MCF 10A (cell line): ENCODE results near the gene RIMS4. TPM values are rescaled to one million over a fixed set of nuclear protein-coding genes. Genes with fewer than 3 reads are reported as not detected.
"Not testable (repeated sequence)": the region's sequence is repeated elsewhere in the genome, so short reads cannot be mapped to it uniquely, and the experiment has no call there.

ENCODE experiments used
- BruUV-seq: library from RNA; stranded (reverse); fragments of 400-500 nt; replicated peaks from 2 replicates; lab custom pipeline; 2021; lab: Mats Ljungman, UMichigan
- CTCF ChIA-PET: fragments of 300-600 bp; sonication (Branson Sonifier 250); formaldehyde crosslinking; extraction: SDS; loops from one replicate; lab custom pipeline; 2021; ENCODE audit warnings: antibody characterized with exemption, inconsistent platforms; lab: Yijun Ruan, JAX
- POLR2A ChIA-PET: fragments of 300-600, 350-650 bp; sonication (Branson Sonifier 250); formaldehyde crosslinking; extraction: SDS; loops from one replicate; lab custom pipeline; 2020; ENCODE audit warnings: antibody characterized with exemption, inconsistent platforms; lab: Yijun Ruan, JAX
- DNase-seq: peaks from one replicate; pipeline ENCODE4 v3.0.0-alpha.2; 2018; ENCODE audit not compliant: unreplicated experiment
- H3K27ac Mint-ChIP-seq: one replicate; pipeline ENCODE4 v1.8.0; 2022; ENCODE audit warnings: mild to moderate bottlenecking, low read depth, mixed read lengths; ENCODE audit not compliant: unreplicated experiment
- H3K27me3 Mint-ChIP-seq: one replicate; pipeline ENCODE4 v1.8.0; 2022; ENCODE audit warnings: mixed read lengths; ENCODE audit not compliant: insufficient read depth, unreplicated experiment
- H3K36me3 Mint-ChIP-seq: one replicate; pipeline ENCODE4 v1.8.0; 2022; ENCODE audit warnings: mild to moderate bottlenecking, moderate library complexity, mixed read lengths; ENCODE audit not compliant: insufficient read depth, unreplicated experiment
- H3K4me1 Mint-ChIP-seq: one replicate; pipeline ENCODE4 v1.8.0; 2022; ENCODE audit warnings: mixed read lengths; ENCODE audit not compliant: insufficient read depth, unreplicated experiment
- H3K4me3 Mint-ChIP-seq: one replicate; pipeline ENCODE4 v1.8.0; 2022; ENCODE audit warnings: mild to moderate bottlenecking, moderate library complexity, mixed read lengths; ENCODE audit not compliant: unreplicated experiment
- H3K9me3 Mint-ChIP-seq: one replicate; pipeline ENCODE4 v1.8.0; 2022; ENCODE audit warnings: mixed read lengths; ENCODE audit not compliant: unreplicated experiment
- intact Hi-C: fragments of 100-400 bp; cut with micrococcal nuclease; formaldehyde crosslinking; loops from 2 replicates; pipeline ENCODE4 v1.14.1; 2022
- total RNA-seq: library from RNA; stranded (reverse); gene quantifications from 2 replicates; pipeline ENCODE4 v1.2.3, GENCODE V29; 2022
- TF ChIP-seq, protein P1 (sequence below): fragments of 200-600 bp; IDR thresholded peaks from one replicate; pipeline ENCODE4 v1.8.0; 2022; ENCODE audit warnings: antibody characterized with exemption, mild to moderate bottlenecking; ENCODE audit not compliant: unreplicated experiment

RIMS4 gene
- total RNA-seq, 1 experiment from 2014 or later: not detected

DNA sequence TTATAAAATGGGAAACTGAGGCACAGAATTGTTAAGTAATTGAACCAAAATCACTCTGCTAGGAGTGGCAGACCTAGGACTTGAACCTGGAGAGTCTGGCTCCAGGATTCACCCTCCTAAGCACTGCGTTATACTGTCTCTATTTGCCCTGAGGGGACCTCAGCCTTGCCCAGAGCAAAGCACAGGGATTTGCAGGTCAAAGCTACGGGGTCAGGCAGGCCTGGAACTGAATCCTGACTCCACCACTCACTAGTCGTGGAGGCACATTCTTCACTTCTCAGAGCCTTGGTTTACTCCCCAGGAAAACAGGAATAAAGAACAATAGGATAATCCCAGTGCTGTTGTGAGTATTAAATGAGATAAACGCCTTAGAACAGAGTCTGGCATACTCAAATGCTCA, 45.3 kb downstream of the RIMS4 start:
- Mint-ChIP-seq H3K27me3 (peaks cover 47% of the 10 kb centered on the region), H3K9me3 (peaks cover 8% of the 10 kb centered on the region)

DNA sequence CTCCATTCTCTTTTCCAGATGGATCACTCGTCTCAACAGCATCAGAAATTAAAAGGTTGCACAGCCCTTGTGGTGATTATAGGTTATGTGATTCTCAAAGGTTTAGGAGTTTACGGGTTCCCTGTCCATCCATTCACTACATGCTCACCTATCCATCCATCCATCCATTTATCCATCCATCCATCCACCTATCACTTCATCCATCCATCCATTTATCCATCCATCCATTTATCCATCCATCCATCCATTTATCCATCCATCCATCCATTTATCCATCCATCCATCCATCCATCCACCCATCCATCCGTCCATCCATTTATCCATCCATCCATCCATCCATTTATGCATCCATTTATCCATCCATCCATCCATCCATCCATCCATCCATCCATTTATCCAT, 46.5 kb downstream of the RIMS4 start:
- H3K4me3 Mint-ChIP-seq, H3K9me3 Mint-ChIP-seq, BruUV-seq, DNase-seq, intact Hi-C loops, H3K36me3 Mint-ChIP-seq, H3K27ac Mint-ChIP-seq: not testable (repeated sequence)
- Mint-ChIP-seq H3K27me3 (peaks cover 48% of the 10 kb centered on the region), H3K4me1 (peaks cover 12% of the 10 kb centered on the region)
- POLR2A ChIA-PET: interaction anchor here (1.0 to 1.4 kb wide), 2 partner anchors 9 to 11 kb away, joined by 3 to 5 read pairs; no protein-coding TSS in a partner anchor
- CTCF ChIA-PET: interaction anchor here (1.3 to 1.9 kb wide), 2 partner anchors 16 to 77 kb away, joined by 3 to 9 read pairs; no protein-coding TSS in a partner anchor

More for the DNA sequence above, 45.3 kb downstream of the RIMS4 start:
- Mint-ChIP-seq H3K4me1 (peaks cover 12% of the 10 kb centered on the region), H3K27ac (no peak overlapping the region), H3K36me3 (peaks cover 7% of the 10 kb centered on the region), H3K4me3 (no peak overlapping the region)
- TF ChIP-seq, protein P1, sequence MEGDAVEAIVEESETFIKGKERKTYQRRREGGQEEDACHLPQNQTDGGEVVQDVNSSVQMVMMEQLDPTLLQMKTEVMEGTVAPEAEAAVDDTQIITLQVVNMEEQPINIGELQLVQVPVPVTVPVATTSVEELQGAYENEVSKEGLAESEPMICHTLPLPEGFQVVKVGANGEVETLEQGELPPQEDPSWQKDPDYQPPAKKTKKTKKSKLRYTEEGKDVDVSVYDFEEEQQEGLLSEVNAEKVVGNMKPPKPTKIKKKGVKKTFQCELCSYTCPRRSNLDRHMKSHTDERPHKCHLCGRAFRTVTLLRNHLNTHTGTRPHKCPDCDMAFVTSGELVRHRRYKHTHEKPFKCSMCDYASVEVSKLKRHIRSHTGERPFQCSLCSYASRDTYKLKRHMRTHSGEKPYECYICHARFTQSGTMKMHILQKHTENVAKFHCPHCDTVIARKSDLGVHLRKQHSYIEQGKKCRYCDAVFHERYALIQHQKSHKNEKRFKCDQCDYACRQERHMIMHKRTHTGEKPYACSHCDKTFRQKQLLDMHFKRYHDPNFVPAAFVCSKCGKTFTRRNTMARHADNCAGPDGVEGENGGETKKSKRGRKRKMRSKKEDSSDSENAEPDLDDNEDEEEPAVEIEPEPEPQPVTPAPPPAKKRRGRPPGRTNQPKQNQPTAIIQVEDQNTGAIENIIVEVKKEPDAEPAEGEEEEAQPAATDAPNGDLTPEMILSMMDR: no peak
- CTCF ChIA-PET: interaction anchor here (0.5 to 0.6 kb wide), 2 partner anchors 17 to 55 kb away, joined by 3 read pairs; no protein-coding TSS in a partner anchor
- DNase-seq: no peak
- intact Hi-C loops: no loop called here
- no TSS peak for BruUV-seq
- POLR2A ChIA-PET: no interaction called here

DNA sequence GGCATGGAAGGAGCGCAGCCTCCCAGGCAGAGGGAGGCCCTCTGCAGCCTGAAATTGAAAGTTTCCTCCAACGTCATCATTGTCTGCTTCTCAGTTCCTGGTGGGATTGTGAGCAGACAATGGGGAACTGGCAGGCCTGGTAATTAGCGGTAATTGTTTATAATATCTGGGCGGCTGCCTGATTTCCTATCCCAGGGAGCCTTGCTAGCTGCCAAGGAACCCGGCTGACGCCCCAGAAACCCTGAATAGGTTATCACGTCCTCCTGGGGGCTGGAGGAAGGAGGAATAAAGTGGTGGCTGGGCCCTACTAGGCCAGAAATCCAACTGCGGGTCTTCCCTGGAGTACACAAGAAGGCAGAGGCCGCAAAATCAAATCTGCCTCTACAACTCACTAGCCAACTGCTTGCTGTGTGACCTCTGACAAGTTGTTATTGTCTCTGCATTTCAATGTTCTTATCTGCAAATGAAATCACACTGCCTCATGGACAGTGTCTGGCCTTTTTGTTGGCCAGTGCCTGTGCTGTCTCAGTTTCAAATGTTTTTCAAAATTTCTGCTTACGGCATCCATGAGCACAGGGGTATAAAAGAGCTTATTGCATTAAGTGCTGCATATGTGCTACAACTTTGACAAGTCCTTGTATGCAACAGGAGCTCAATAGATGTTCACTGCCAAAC, 47.7 kb downstream of the RIMS4 start:
- CTCF ChIA-PET: interaction anchor here (1.3 to 1.9 kb wide), 2 partner anchors 15 to 78 kb away, joined by 3 to 9 read pairs; no protein-coding TSS in a partner anchor
- Mint-ChIP-seq H3K36me3 (peaks cover 7% of the 10 kb centered on the region), H3K4me1 (peaks cover 12% of the 10 kb centered on the region), H3K9me3 (peaks cover 8% of the 10 kb centered on the region), H3K27me3 (peaks cover 53% of the 10 kb centered on the region), H3K27ac (no peak overlapping the region), H3K4me3 (no peak overlapping the region)
- intact Hi-C loops: no loop called here
- TF ChIP-seq, protein P1: no peak
- POLR2A ChIA-PET: interaction anchor here (0.7 to 1.4 kb wide), 3 partner anchors 10 to 119 kb away, joined by 3 to 5 read pairs (median 3); no protein-coding TSS in a partner anchor
- DNase-seq: no peak
- no TSS peak for BruUV-seq

DNA sequence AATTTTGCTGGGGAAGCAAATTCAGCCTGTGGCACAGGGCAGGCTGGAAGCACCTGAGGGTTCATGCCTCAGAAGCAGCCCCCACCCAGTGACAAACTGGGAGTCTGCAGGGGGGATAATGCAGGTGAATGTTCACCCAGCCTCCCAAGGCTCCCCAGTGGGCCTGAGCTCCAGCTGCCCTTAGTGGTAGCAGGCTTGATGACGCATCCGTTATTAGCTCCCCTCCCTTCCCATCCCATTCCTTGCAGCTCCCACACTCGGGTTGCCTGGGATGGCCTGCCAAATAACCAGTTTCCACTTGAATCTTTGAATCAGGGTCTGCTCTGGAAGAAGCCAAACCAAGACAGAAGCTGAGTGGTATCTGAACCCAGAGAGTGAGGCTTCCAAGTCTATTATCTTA, 48.9 kb downstream of the RIMS4 start:
- BruUV-seq: no TSS peak
- peaks cover 11% of the 10 kb centered on the region for H3K4me1 Mint-ChIP-seq
- H3K9me3 Mint-ChIP-seq: peaks cover 7% of the 10 kb centered on the region
- DNase-seq: no peak
- ChIA-PET CTCF (interaction anchor here (0.6 to 7.4 kb wide), 2 partner anchors 9 to 14 kb away, joined by 3 to 45 read pairs; partner anchors contain the start of gene KCNK15), POLR2A (interaction anchor here (0.6 to 0.7 kb wide), 2 partner anchors 10 to 24 kb away, joined by 3 read pairs; no protein-coding TSS in a partner anchor)
- peaks cover 49% of the 10 kb centered on the region for H3K27me3 Mint-ChIP-seq
- no peak overlapping the region for H3K4me3 Mint-ChIP-seq
- intact Hi-C loops: no loop called here
- no peak overlapping the region for H3K27ac Mint-ChIP-seq
- TF ChIP-seq, protein P1: no peak
- H3K36me3 Mint-ChIP-seq: peaks cover 7% of the 10 kb centered on the region
